ENCODE results near the gene DLG5.
A peak's percentile ranks its signal among the peaks of the same experiment; 100 is the strongest.

DLG5 gene

DNA sequence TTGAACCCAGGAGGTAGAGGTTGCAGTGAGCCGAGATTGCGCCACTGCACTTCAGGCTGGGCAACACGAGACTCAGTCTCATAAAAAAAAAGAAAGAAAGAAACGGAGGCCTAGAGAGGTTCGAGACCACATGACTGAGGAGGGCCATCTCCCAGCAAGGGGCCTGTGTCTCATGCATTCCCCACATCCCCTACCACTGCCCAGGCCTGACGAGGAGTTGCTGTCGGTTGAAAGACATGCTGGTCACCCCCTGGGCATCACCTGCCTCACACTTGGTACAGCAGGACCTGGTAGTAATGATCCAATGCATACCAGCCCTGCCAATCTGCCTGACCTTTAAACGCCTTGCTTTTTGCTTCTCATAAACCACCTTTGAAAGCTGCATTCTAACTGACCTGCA is 85.9 kb downstream of the DLG5 start:
- DNase-seq, result no peak

- DNase-seq, result no peak
Observed at GRCh38 chr10:77837925-77838595, 88.5 kb downstream of the DLG5 start.

- DNase-seq, result peak; percentile 88
Observed at GRCh38 chr10:77837248-77837924, 89.2 kb downstream of the DLG5 start.

DNA sequence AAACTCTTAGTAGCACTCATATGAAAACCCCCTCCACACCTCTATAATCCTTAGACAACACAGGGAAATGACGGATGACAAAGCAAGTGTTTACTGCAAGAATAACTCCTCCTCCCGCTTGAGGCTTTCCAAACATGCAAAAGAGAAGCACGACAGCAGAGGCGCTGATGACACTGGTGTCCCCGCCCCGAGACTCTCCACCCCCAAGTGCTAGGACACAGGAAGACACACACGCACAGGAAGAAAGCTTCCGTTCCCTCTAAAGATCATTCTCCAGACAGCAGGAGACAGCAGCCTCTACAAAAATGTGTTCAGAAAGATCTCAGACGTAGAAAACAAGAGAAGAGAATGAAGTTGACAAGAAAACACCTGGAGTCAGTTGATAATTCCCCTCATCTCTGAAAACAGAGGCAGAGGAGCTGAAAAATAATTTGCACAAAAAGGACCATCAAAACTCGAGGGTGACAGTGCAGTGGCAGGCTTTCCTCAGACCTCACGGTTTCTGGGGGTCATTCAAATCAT is 90.2 kb downstream of the DLG5 start:
- DNase-seq, result peak; percentile 83

- no peak for DNase-seq
Observed at GRCh38 chr10:77835669-77836086, 90.9 kb downstream of the DLG5 start.

GRCh38 chr10:77834943-77835668 is 91.4 kb downstream of the DLG5 start:
- no peak for DNase-seq

DNA sequence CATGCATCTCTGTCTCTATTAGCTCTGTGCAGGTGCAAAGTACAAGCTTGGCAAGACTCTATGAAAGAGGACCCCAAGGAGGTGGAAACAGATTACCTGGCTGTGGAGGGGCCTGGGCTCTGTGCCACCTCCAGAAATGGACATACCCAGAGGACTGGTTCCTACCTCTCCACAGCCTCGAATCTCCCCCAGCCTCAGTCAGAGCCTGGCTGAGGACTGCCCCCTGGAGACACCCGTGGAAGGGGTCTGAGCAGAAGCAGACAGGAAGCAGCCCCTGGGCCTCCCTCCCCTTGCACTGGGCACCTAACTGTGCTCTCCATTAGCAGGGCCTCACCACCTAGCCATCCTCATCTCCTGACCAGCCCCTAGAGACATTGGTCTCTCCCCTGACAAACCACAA is 92.0 kb downstream of the DLG5 start:
- DNase-seq, result no peak

DNA sequence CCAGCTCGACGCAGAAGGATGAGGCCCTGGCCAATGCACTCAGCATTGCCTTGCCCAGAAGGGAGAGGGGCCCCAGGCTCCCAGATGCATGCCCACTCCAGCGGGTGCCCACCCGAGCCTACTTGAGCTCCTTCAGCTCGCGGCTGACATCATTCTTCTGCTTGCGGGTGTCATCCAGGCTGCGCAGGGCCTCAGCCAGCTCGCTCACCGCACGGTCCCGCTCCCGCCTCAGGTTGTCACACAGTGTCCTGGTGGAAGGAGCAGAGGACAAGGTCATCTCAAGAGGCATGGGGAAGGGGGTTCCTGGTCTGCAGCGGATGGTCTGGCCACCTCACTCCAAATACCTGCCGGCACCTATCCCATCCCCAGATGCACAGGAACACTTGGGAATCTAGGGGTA is 92.8 kb downstream of the DLG5 start:
- DNase-seq, result no peak

DNA sequence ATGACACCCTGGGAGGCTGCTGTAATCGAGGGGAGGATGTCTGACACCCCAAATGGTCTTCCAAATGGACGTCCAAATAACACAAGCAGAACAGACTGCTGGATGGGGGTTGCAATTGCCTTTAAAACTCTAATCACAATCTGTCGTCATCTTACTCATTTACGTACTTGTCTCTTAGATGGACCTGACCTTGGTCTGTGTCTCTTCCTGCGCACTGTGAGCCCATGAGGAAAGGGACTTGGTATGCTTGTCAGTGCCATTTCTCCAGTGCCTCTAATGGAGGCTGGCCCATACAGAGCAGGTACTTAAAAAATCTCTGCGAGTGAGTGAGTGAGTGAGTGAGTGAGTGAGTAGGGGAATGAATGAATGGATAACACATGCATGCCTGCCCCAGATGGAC is 93.3 kb downstream of the DLG5 start:
- no peak for DNase-seq

DNA sequence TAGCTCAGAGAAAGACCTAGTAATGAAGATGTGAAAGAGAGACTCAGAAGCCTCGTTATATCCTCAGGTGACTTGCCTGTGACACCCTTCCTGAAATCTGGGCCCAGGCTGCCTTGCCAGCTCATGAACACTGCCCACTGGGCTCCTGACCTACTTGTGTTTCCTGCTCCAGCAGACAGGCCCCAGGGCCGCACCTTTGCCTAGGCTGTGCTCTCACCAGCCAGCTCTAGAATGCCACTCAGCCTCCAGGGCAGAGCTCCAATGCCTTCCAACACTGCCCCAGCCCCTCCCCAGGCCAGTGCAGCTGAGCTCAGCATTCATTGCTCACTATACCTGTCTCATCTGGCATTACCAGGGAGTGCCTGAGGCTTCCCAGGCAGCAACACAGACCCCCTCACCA is 94.3 kb downstream of the DLG5 start:
- no peak for DNase-seq

- no peak for DNase-seq
Observed at GRCh38 chr10:77829356-77829755, 97.2 kb downstream of the DLG5 start.

GRCh38 chr10:77828377-77828776 is 98.2 kb downstream of the DLG5 start:
- no peak for DNase-seq

GRCh38 chr10:77827366-77827765 is 99.2 kb downstream of the DLG5 start:
- no peak for DNase-seq

DNA sequence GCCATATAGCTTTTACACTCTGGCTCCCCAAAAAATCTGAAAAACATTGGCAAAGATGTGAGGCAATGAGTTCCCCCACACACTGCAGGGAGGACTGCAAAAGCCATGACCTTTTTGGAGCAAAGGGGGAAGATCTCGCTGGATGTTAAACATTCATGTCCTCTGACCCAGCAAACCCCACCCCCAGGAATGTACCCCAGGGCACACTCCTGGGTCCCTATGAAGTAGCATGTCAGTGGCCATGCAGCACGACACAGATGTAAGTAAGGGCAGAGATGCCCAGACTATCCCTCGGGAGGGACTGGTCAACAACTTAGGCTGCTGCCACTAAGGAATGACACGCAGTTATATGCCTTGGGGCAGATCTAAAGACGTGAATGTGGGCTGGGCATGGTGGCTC is 100.6 kb downstream of the DLG5 start:
- no peak for DNase-seq

DNA sequence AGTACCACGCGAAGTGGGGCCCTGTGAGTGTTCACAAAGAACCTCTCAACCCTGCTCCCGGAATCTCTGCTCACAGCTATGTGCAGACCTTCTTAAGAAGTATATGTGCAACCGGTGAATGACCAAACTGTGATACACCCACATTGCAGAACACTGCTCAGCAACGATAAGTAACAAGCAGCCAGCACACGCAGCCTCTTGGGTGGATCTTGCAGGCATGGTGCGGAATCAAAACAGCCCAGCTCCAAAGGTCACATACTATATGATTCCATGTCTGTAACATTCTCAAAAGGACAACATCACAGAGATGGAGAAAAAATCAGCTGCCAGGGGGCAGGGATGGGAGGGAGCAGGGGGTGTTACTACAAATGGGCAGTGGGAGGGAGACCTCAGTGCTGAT is 101.6 kb downstream of the DLG5 start:
- DNase-seq, result no peak

GRCh38 chr10:77823811-77824542 is 102.6 kb downstream of the DLG5 start:
- no peak for DNase-seq

- DNase-seq, result no peak
Observed at GRCh38 chr10:77821551-77821950, 105.0 kb downstream of the DLG5 start.

DNA sequence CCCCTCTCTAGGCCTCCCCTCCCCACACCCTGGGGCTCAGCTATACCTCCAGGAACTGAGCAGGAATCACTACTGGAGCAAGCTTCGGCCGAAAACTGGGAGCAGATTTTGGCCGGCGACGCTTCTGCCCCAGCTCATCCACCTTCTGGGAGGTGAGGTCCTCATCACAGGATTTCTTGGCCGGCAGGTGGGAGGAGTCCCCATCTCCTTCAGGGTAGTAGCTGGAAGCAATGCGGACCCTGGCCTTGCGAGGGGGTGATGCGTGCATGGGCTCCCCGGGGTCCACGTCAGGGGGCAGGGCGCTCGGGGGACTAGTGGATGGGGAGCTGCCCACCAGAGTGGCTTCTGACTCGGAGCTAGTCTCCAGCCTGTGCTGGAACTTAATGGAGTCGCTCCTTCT is 105.5 kb downstream of the DLG5 start:
- DNase-seq, result no peak

DNA sequence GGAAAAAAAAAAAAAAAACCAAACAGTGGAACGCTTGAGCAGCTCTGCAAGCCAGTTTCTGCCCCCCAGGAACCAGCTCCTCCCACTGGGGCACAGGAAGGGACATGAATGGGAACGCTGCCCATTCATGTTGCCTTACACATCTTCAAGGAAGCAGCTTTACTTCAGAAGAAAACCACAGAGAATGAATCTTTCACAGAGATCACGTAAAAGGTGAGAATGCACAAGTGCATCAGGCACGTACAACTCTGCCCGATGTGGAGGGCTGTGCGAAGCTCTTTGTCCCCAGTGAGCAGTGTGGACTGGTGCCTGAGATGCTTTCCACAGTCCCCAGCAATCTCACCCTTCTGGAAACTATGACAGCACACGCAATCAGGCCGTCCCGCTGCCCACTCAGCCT is 106.2 kb downstream of the DLG5 start:
- no peak for DNase-seq

GRCh38 chr10:77819210-77820112 is 107.1 kb downstream of the DLG5 start:
- no peak for DNase-seq

GRCh38 chr10:77818378-77818777 is 108.2 kb downstream of the DLG5 start:
- DNase-seq, result no peak

DNA sequence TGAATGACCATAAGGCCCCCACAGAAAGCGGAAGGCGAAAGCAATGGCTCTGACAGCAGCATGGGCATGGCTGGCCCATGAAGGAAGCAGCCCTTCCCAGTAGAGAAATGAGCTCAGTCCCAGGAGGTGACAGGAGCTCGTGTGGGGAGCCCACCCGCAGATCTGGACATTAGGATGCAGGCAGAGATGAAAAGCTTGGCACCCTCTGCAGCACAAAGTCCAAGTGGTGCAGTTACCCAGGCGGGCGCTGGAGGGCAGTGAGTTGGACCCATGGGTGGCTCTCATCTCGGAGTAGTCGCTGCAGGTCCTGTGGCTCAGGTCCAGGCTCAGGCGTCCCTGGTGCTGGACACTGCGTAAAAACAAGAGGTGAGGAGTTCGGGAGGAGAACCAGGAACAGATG is 109.0 kb downstream of the DLG5 start:
- DNase-seq, result no peak
